CD4-positive, alpha-beta T cell treated with Interleukin-17A for 1 hour (primary cell): Measurements from ENCODE around the gene MAP3K10.

ENCODE experiments used
- DNase-seq: peaks from one replicate; pipeline ENCODE4 v3.0.0-alpha.2; 2020

Gene MAP3K10

GRCh38 chr19:40234429-40235237, 43.4 kb downstream of the MAP3K10 start:
- no peak for DNase-seq

- DNase-seq = no peak
These were observed 44.2 kb downstream of the MAP3K10 start for GRCh38 chr19:40235238-40236025.

- DNase-seq = no peak
These were observed 44.8 kb downstream of the MAP3K10 start for GRCh38 chr19:40236026-40236355.

- DNase-seq = no peak
These were observed 45.1 kb downstream of the MAP3K10 start for GRCh38 chr19:40236366-40236765.

- DNase-seq = no peak
These were observed 46.6 kb downstream of the MAP3K10 start for GRCh38 chr19:40237791-40238190.

GRCh38 chr19:40238775-40239174, 47.5 kb downstream of the MAP3K10 start:
- DNase-seq = no peak

- DNase-seq = no peak
These were observed 48.4 kb downstream of the MAP3K10 start for GRCh38 chr19:40239415-40240226.

GRCh38 chr19:40240332-40240731, 49.1 kb downstream of the MAP3K10 start:
- DNase-seq = no peak

GRCh38 chr19:40241125-40241808, 50.0 kb downstream of the MAP3K10 start:
- no peak for DNase-seq

- DNase-seq = no peak
These were observed 50.7 kb downstream of the MAP3K10 start for GRCh38 chr19:40241809-40242384.

GRCh38 chr19:40242480-40242879, 51.3 kb downstream of the MAP3K10 start:
- DNase-seq = no peak

GRCh38 chr19:40243181-40243580, 52.0 kb downstream of the MAP3K10 start:
- DNase-seq = no peak

- DNase-seq = no peak
These were observed 53.5 kb downstream of the MAP3K10 start for GRCh38 chr19:40244579-40245317.

GRCh38 chr19:40245506-40246128, 54.4 kb downstream of the MAP3K10 start:
- DNase-seq = no peak

- no peak for DNase-seq
These were observed 55.3 kb downstream of the MAP3K10 start for GRCh38 chr19:40246292-40247073.

- DNase-seq = no peak
These were observed 56.0 kb downstream of the MAP3K10 start for GRCh38 chr19:40247178-40247577.

GRCh38 chr19:40247735-40248262, 56.6 kb downstream of the MAP3K10 start:
- DNase-seq = no peak

GRCh38 chr19:40249201-40249600, 58.0 kb downstream of the MAP3K10 start:
- DNase-seq = no peak

GRCh38 chr19:40249781-40250180, 58.6 kb downstream of the MAP3K10 start:
- DNase-seq = no peak

GRCh38 chr19:40251244-40251643, 60.0 kb downstream of the MAP3K10 start:
- DNase-seq = no peak
